Stimulated activated CD4-positive, alpha-beta T cell treated with anti-CD3 and anti-CD28 coated beads, Interleukin-4, amount 100 ng/mL, for 1 hour (primary cell): ENCODE measurements around the gene BDNF.

Source experiments
- DNase-seq: peaks from one replicate; pipeline ENCODE4 v3.0.0-alpha.2; 2020

Gene BDNF

GRCh38 chr11:27623945-27624523 lies 76.2 kb downstream of the BDNF start:
- no peak for DNase-seq

- no peak for DNase-seq
Observed at GRCh38 chr11:27622541-27623300, 77.5 kb downstream of the BDNF start.

GRCh38 chr11:27621405-27622161 lies 78.7 kb downstream of the BDNF start:
- no peak for DNase-seq

- no peak for DNase-seq
Observed at GRCh38 chr11:27619763-27620335, 80.4 kb downstream of the BDNF start.

DNA sequence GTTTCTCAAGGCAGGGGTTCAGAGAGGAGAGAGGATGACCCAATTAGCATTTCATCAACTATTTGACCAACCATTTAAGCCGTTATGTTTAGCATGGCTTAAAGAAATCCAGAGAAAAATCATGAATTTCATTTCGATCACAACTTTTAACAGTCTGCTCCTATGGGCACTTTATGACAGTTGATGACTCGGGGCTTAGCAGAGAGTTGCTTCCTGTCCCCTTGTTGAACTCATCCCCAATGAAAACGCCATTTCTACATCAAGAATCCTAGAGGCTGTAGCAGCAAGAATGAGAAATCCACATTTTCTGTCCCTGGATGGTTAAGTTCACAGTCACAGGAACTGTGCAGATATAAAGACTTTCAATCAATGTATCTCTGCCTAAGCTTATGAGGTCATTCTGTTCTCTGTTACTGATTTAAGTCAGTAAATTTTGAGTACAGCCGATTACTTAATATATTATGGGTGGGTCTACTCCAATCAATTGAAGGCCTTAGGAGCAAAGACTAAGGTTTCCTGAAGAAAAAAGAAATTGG lies 81.1 kb downstream of the BDNF start:
- DNase-seq: no peak

DNA sequence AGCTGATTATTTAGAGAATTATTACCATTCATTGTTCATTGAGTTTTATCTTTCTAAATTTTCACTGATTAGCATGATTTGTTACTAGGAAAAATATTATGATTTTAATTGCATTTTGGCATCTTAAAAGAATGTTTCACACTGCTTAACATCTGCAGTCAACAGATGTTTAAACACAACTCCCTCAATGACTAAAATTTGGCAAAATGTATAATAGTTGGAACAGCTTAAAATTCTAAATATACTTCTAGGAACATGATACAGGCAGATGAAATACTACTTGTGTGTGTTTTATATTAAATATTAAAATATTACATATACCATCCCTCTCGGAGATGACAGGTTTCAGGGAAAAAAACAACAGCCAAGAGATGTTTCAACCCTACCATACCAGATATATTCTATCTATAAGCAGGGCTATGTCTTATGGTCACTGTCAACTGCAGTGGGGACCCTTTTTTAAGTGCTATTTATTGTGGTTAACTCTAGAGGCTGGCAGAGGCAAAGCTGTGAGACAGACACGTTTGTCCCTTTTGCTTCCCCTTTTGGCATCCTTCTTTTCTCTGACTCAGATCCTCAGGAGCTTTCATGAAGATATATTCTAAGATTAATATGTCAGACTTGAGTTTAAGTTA lies 81.9 kb downstream of the BDNF start:
- no peak for DNase-seq

- DNase-seq: no peak
Observed at GRCh38 chr11:27616711-27617110, 83.5 kb downstream of the BDNF start.

DNA sequence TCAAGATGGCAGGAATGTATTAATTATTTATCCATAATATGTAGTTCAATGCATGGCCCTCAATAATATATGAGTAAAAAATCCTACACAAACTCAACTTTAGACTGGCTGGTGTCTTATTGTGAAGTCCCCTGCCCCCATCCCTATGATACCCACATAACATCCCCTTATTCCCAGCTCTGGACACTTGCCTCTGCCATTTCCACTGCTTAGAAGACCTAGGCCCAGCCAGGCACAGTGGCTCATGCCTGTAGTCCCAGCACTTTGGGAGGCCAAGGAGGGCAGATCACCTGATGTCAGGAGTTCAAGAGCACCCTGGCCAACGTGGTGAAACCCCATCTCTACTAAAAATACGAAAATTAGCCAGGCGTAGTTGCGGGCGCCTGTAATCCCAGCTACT lies 84.4 kb downstream of the BDNF start:
- no peak for DNase-seq

DNA sequence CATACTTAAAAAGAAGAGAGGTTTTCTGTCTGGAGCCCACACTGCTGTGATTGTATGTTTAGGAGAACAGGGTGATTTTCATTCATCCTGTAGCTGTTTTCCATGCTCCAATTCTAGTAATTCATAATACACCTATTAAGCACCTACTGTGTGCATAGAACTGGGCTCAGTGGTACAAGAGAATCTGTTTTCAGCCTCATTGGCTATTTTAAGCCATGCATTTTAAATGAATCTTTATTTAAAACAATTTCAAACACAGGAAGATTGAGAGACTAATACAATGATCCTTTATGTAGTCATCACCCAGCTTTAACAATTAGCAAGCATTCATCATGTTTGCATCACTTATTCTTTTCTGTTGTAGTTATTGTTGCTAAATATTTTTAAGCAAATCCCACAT lies 86.2 kb downstream of the BDNF start:
- DNase-seq: no peak

GRCh38 chr11:27612932-27613880 lies 87.0 kb downstream of the BDNF start:
- DNase-seq: no peak

GRCh38 chr11:27611947-27612455 lies 88.3 kb downstream of the BDNF start:
- DNase-seq: no peak

GRCh38 chr11:27611390-27611789 lies 88.9 kb downstream of the BDNF start:
- DNase-seq: no peak

- no peak for DNase-seq
Observed at GRCh38 chr11:27610946-27611345, 89.3 kb downstream of the BDNF start.

DNA sequence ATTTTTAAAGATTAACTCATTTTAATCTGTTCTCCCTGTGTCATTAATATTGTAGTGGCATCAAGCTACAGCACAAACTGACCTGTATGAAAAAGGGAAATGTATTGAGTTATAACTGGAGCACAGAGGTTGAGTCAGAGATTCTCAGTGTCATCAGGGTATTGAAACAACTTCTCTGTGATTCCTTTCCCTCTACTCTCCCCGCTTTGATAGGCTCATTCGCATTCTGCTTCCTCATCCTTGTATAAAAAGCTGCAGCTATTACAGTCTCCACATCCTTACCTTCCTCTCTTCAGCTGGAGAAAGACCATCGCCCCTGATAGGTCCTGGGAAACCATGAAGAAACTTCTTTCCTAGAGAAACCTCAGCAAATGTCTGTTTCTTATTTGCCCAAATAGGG lies 90.0 kb downstream of the BDNF start:
- no peak for DNase-seq

GRCh38 chr11:27608951-27609350 lies 91.3 kb downstream of the BDNF start:
- no peak for DNase-seq

DNA sequence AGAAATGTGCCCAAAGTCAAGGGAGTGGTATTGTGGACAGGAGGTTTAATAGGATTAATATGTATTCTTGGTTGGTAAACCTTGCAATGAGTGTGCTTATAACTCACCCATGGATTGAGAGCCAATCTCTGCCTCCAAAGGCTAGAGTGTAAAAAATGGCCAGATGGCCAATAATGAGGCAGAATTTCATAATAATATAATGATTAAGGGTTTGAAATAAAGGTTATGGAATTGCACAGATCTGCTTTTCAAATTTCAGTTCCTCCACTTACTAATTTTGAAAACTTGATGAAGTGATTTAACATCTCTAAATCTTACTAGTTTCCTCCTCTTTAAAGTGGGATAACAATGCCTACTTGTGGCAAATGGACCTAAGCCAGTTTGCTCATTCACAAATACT lies 94.8 kb downstream of the BDNF start:
- no peak for DNase-seq
